Cardiac fibroblast (primary cell): ENCODE data around the gene BNIP3.

Experiments used
- DNase-seq, 2 donors: peaks; one replicate each; pipeline versions ENCODE4 v3.0.0 to v3.0.0-alpha.2; 2010; ENCODE audit warnings: low read depth in 2 of 2
- H3K4me3 ChIP-seq, 2 donors: replicated peaks in 1 of 2; 1 replicate in 1 of 2; 2 replicates in 1 of 2; pipeline ENCODE4 v1.5.1; 2011; ENCODE audit warnings: low read depth in 2 of 2, low read length in 2 of 2, mild to moderate bottlenecking in 2 of 2, moderate library complexity in 1 of 2
- CTCF ChIP-seq: IDR thresholded peaks from one replicate; pipeline ENCODE4 v1.5.1; 2011; ENCODE audit warnings: low read depth, mild to moderate bottlenecking, low read length, inconsistent platforms

Gene BNIP3

GRCh38 chr10:131936736-131937135 is 45.0 kb downstream of the BNIP3 start:
- TF ChIP-seq CTCF: no peak
- no peak overlapping the region for H3K4me3 ChIP-seq
- DNase-seq: no peak

GRCh38 chr10:131936294-131936693 is 45.4 kb downstream of the BNIP3 start:
- no peak for TF ChIP-seq CTCF
- H3K4me3 ChIP-seq: no peak overlapping the region
- DNase-seq: no peak

- TF ChIP-seq CTCF: no peak
- no peak for DNase-seq
- H3K4me3 ChIP-seq: no peak overlapping the region
These were observed 46.5 kb downstream of the BNIP3 start for GRCh38 chr10:131935260-131935659.

- TF ChIP-seq CTCF: no peak
- no peak overlapping the region for H3K4me3 ChIP-seq
- DNase-seq: no peak
These were observed 47.0 kb downstream of the BNIP3 start for GRCh38 chr10:131934769-131935168.

GRCh38 chr10:131933696-131934086 is 48.0 kb downstream of the BNIP3 start:
- no peak overlapping the region for H3K4me3 ChIP-seq
- no peak for TF ChIP-seq CTCF
- no peak for DNase-seq

GRCh38 chr10:131933016-131933695 is 48.6 kb downstream of the BNIP3 start:
- no peak for TF ChIP-seq CTCF
- H3K4me3 ChIP-seq: no peak overlapping the region
- no peak for DNase-seq

- no peak for DNase-seq
- no peak for TF ChIP-seq CTCF
- H3K4me3 ChIP-seq: no peak overlapping the region
These were observed 49.7 kb downstream of the BNIP3 start for GRCh38 chr10:131931981-131932380.
